Measurements from ENCODE around the gene CMA1.

The CMA1 gene

GRCh38 chr14:24463884-24464785, 43.9 kb downstream of the CMA1 start:
- TF ChIP-seq, protein P1, sequence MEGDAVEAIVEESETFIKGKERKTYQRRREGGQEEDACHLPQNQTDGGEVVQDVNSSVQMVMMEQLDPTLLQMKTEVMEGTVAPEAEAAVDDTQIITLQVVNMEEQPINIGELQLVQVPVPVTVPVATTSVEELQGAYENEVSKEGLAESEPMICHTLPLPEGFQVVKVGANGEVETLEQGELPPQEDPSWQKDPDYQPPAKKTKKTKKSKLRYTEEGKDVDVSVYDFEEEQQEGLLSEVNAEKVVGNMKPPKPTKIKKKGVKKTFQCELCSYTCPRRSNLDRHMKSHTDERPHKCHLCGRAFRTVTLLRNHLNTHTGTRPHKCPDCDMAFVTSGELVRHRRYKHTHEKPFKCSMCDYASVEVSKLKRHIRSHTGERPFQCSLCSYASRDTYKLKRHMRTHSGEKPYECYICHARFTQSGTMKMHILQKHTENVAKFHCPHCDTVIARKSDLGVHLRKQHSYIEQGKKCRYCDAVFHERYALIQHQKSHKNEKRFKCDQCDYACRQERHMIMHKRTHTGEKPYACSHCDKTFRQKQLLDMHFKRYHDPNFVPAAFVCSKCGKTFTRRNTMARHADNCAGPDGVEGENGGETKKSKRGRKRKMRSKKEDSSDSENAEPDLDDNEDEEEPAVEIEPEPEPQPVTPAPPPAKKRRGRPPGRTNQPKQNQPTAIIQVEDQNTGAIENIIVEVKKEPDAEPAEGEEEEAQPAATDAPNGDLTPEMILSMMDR (IDR thresholded peaks at IDR 0.05; ENCODE audit: control insufficient read depth, insufficient read depth, low read depth, low read length, missing control alignments) = no peak
- no peak overlapping the region for H3K4me3 ChIP-seq (ENCODE audit: control insufficient read depth, low read depth, low read length)
- DNase-seq (ENCODE audit: low read depth) = no peak

DNA sequence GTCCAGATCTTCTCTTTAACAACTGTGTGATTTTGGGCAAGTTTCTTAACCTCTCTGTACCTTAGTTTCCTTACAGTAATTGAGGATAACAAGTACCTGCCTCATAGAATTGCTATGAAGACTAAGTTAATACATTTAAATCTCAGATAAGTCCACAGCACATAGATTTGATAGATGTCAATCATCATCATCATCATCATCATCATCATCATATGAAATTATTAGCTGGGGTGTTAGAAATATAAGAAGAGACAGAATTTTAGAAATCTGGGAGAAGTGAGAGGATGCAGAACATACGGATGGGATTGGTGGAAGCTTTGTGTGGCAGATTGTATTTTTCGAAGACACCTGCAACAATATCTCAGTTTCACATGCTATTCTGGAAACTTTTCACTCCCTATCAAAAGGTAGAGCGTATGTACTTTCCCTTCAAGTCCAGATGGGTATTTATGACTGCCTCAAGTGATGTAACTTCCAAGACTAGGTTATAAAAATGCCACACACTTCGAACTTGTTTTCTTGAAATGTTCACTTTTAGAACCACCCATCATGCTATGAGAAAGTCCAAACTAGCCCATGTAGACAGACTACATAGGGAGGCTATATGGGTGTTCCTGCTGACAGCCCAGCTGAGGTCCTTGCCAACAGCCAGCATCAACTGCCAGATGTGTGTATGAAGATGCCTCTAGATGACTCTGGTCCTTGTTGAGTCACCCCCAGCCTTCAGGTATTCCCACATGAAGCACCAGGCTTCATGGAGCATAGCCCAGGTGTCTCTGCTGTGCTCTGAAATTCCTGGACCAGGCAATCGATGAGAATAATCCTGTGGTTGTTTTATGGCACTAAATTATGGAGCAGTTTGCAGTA, 44.8 kb downstream of the CMA1 start:
- no peak for DNase-seq (ENCODE audit: low read depth)
- H3K4me3 ChIP-seq (ENCODE audit: control insufficient read depth, low read depth, low read length) = no peak overlapping the region
- TF ChIP-seq, protein P1 (IDR thresholded peaks at IDR 0.05; ENCODE audit: control insufficient read depth, insufficient read depth, low read depth, low read length, missing control alignments) = no peak

GRCh38 chr14:24461336-24461735, 46.7 kb downstream of the CMA1 start:
- TF ChIP-seq, protein P1 (IDR thresholded peaks at IDR 0.05; ENCODE audit: control insufficient read depth, insufficient read depth, low read depth, low read length, missing control alignments) = no peak
- no peak for DNase-seq (ENCODE audit: low read depth)
- H3K4me3 ChIP-seq (ENCODE audit: control insufficient read depth, low read depth, low read length) = no peak overlapping the region

DNA sequence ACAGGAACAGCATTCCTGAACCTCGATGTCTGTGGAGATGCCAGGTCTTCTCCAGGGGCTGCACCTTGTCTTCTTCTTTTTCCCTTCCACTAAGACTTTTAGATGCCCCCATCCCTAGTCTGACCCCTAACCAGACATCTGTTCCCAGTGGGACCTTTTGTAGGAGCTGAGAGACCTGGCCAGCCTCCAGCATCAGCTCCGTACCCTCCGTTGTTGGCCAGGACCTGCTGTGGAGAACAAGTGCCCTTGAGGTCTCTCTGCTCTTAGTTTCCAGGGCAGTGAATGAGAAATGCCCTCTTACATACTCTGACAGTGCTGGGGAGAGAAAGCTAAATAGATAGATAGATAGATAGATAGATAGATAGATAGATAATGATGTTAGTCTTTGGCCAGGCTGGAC, 48.7 kb downstream of the CMA1 start:
- TF ChIP-seq, protein P1 (IDR thresholded peaks at IDR 0.05; ENCODE audit: control insufficient read depth, insufficient read depth, low read depth, low read length, missing control alignments) = no peak
- no peak overlapping the region for H3K4me3 ChIP-seq (ENCODE audit: control insufficient read depth, low read depth, low read length)
- no peak for DNase-seq (ENCODE audit: low read depth)

DNA sequence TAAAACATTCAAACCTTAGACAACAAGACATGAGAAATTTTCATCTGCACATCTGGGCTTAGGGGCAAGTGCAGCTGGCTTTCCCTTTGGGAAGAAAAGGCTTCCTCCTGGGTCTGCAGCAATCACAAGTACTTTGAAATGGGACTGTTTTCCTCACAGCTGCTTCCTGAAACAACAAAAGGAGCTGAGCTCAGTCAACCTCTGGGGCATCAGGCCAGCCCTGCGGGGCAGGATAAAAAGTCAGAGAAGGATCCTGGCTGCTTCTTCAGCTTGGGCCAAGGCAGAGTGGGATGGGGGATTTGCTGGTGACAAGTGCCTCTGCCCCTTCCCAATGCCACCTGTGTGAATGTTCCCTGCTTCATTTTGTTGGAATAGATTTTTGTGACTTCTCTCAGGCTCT, 49.3 kb downstream of the CMA1 start:
- no peak for DNase-seq (ENCODE audit: low read depth)
- no peak overlapping the region for H3K4me3 ChIP-seq (ENCODE audit: control insufficient read depth, low read depth, low read length)
- TF ChIP-seq, protein P1 (IDR thresholded peaks at IDR 0.05; ENCODE audit: control insufficient read depth, insufficient read depth, low read depth, low read length, missing control alignments) = no peak

GRCh38 chr14:24456980-24457379, 51.1 kb downstream of the CMA1 start:
- TF ChIP-seq, protein P1 (IDR thresholded peaks at IDR 0.05; ENCODE audit: control insufficient read depth, insufficient read depth, low read depth, low read length, missing control alignments) = no peak
- H3K4me3 ChIP-seq (ENCODE audit: control insufficient read depth, low read depth, low read length) = no peak overlapping the region
- DNase-seq (ENCODE audit: low read depth) = no peak
